Measurements from ENCODE around the gene CKAP5.

CKAP5 gene

GRCh38 chr11:46761807-46762206 is 84.3 kb downstream of the CKAP5 start:
- no peak for DNase-seq

GRCh38 chr11:46760429-46761128 is 85.5 kb downstream of the CKAP5 start:
- no peak for DNase-seq

GRCh38 chr11:46759196-46759595 is 86.9 kb downstream of the CKAP5 start:
- no peak for DNase-seq

GRCh38 chr11:46755962-46756361 is 90.1 kb downstream of the CKAP5 start:
- DNase-seq, result no peak

GRCh38 chr11:46747150-46747549 is 98.9 kb downstream of the CKAP5 start:
- no peak for DNase-seq

- DNase-seq, result no peak
These were observed 100.1 kb downstream of the CKAP5 start for GRCh38 chr11:46745995-46746394.

GRCh38 chr11:46745328-46745727 is 100.8 kb downstream of the CKAP5 start:
- no peak for DNase-seq

GRCh38 chr11:46743693-46744339 is 102.3 kb downstream of the CKAP5 start:
- DNase-seq, result no peak

- no peak for DNase-seq
These were observed 103.0 kb downstream of the CKAP5 start for GRCh38 chr11:46743043-46743442.

- DNase-seq, result no peak
These were observed 104.2 kb downstream of the CKAP5 start for GRCh38 chr11:46741600-46742484.

- DNase-seq, result no peak
These were observed 107.2 kb downstream of the CKAP5 start for GRCh38 chr11:46738887-46739286.

GRCh38 chr11:46737699-46738098 is 108.4 kb downstream of the CKAP5 start:
- no peak for DNase-seq

GRCh38 chr11:46736615-46737014 is 109.5 kb downstream of the CKAP5 start:
- DNase-seq, result no peak

- no peak for DNase-seq
These were observed 109.9 kb downstream of the CKAP5 start for GRCh38 chr11:46736146-46736545.

GRCh38 chr11:46733234-46733633 is 112.8 kb downstream of the CKAP5 start:
- no peak for DNase-seq

- no peak for DNase-seq
These were observed 114.5 kb downstream of the CKAP5 start for GRCh38 chr11:46731545-46731944.

- DNase-seq, result no peak
These were observed 116.7 kb downstream of the CKAP5 start for GRCh38 chr11:46729110-46730027.

GRCh38 chr11:46728659-46729040 is 117.4 kb downstream of the CKAP5 start:
- no peak for DNase-seq

GRCh38 chr11:46727952-46728658 is 118.0 kb downstream of the CKAP5 start:
- DNase-seq, result no peak

- no peak for DNase-seq
These were observed 119.7 kb downstream of the CKAP5 start for GRCh38 chr11:46726206-46726862.

All from CD4-positive, alpha-beta T cell treated with Interleukin-10 for 1 hour (primary cell).